GM21447 (cell line): ENCODE data around the gene GK2.

Experiments used
- ATAC-seq: cut with Tn5 transposase; IDR thresholded peaks from one replicate; pipeline ENCODE4 v1.9.1; 2021; ENCODE audit not compliant: unreplicated experiment

Gene GK2

DNA sequence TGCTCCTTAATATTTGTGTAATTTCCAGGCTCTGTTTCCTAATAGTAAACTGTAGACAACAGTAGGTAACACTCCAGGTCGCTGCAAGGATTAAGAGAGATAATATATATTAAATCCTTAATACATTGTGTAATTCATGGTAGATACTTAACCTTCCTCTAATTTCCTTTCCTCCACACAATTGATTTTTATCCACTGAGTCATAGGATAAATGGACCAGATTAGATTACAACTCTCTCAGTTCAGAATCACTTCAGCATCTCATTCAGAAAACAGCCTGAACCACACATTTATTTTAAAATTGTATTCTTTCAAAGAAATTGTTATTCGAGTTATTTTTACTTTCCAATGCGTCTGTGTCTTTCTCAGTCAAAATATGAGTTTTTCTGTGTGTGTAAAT lies 17.1 kb downstream of the GK2 start:
- no peak for ATAC-seq

DNA sequence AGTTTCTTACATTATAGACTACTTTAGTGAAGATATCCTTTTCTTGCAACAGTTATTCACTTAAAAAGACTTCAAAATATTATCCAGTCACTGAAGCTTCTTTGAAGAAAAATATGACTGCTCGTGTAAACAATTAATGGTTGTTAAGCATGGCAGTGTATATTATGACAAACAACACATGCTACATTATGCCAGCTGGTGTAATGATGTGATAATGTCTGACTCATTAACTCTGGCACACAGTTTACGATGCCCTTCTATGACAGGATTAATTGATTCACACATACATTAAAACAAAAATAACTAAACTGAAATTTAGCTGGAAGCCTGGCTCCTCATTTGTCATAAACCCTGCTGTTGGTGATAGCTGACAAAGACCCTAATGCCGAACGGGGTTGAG lies 22.4 kb downstream of the GK2 start:
- no peak for ATAC-seq

DNA sequence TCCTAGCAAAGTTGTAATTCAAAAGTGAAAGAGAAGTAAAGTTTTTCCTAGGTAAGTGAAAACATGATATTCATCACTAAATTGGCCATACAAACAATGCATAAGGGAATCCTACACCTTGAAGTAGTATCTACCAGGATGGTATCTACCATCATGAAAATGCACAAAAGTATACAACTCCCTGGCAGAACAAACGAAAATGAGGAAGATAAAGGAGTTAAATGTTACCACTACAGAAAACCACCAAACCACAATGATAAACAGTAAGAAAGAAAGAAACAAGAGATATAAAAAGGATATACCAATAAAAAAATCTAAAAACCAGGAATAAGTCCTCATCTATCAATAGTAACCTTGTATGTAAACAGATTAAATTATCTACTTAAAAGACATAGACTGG lies 26.9 kb downstream of the GK2 start:
- no peak for ATAC-seq

DNA sequence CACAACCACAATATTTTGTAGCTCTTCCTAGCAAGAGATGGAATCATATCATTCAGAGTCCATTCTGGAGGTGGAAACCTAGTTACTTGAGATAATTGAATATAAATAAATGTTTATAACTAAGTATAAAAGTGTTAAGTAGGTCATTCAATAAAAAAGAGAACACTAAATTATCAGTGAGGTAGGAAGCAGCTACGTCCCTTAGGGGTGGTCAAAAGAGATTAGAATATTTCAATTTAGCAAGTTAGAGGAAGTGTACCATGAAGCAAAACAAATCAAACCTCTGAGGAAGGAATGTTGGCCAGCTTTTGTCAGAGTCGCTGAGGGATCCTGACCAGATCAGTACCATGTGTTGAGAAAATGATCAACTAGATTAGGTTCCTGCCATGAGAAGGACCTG lies 38.0 kb downstream of the GK2 start:
- ATAC-seq: no peak

DNA sequence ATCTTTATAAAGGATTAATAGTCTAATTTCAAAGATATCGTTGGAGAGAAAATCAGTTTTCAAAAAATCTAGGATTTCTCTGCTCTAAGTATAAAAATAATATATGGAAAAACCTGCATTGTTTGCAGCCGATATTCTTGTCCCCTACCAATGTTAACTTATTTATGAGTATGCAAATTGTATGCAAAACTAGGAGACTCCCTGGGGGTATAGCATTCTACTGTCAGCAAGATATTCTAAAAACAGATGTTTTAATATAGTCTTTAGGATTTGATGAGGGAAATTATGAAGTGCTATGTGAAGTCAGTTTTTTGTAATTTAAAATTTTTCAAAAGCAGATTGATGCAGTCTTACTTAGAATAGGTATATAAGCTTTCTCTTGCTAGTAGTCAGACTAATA lies 40.9 kb downstream of the GK2 start:
- ATAC-seq: no peak

DNA sequence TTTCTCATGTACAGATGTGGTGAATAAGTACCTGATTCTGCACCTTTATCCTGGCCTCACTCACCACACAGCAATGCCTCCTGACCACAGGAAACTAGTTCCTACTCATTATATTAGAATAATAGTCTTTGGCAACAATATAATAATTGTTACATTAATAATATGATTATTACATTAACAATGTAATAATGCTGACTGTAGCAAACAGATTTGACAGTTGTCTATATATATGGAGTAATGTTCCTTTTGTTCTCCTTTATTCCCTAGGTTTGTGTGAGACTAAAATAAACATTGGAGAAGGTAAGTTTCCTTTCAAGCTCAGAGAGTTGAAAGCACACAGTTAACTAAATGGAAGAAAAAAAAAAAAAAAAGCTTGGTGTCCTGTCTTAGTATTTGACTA lies 41.6 kb downstream of the GK2 start:
- no peak for ATAC-seq

DNA sequence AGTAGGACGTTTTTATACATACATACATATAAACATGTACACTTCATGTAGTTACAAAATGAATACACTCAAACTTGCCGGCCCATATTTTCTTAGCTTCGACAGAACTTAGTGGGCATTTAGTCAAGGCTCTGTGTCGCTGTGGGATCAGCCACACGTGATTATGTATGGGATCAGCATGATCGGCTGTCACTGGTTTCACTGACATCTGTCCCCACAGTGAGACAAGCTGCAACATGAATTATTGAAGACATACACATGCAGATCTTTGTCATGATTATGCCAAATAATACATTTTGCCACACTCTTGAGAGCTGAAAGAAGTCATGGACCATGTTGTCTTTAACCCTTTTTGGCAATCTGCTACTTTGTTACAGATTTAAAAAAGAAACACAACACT lies 44.0 kb downstream of the GK2 start:
- ATAC-seq: no peak

DNA sequence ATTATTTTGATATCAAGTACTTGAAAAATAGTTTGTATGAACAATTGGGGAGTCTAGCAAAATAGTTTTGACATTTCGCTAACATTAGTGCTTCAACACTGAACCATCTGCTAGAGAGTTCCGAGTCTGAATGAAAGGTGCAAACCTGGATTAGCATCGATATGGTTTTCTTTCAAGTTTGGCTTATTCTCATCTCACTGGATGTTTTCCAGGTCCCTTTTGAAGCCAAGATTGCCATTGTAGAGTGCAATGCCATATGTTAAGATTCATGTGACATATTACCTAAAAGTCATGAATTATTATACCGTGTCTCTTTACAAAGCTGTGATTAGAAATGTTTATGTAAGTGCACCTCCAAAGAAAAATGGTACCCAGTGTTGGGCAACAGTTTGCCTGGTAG lies 45.4 kb downstream of the GK2 start:
- ATAC-seq: no peak

DNA sequence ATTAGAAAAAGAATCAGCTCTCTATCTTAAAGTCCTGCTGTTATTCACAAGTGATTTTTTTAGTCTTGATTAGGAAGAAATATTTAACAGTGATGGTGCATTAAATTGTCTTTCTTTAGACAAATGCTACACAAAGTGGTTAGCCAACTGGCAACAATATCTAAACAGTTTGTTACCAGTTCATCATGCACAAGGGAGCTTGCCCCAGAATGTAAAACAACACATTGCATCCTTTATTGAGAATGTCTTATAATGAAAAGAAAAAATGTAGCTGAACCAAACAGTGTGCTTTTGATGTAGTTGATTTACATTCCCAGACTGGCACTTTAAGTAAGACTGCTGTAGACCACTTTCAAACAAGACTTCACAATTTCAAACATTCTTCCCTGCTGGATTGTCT lies 48.0 kb downstream of the GK2 start:
- no peak for ATAC-seq

DNA sequence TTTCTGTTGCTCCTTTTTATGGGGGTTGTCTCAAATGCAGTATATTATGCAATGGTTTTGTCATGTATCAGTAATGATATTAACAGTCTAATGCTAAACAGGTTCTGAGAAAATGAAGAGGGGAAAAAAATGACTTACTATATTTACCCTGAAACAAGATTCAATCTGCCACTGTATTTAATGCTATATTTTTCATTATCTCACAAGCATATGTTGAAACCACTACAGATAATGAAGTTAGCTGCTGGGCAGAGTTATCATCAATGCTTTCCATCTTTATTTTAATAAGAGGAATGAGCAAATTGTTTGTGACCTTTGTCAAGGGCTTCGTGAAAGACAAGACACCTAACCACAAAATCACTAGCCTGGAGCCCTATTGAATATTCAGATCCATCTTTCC lies 49.6 kb downstream of the GK2 start:
- ATAC-seq: no peak

DNA sequence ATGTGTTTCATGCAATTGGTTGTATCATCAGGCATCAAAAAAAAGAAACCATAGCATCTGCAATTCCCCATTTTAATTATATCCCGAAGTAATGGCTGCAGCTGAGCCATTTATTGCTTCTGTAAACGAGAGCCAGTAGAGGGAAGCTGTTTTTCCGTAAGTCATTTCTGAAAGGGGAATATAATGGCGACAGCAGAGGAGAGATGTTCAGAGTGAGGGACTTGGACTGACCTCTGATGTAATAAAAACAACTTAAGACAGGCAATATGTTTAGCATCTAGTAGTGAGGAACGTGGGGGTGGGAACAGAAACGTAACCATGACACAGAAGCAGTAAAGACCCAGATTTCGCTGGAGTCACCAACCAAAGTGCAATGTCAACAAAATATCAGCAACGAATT lies 50.7 kb downstream of the GK2 start:
- ATAC-seq: no peak
